H1 (cell line): Measurements from ENCODE around the gene EPG5. TPM values are rescaled to one million over a fixed set of nuclear protein-coding genes. Genes with fewer than 3 reads are reported as not detected.

ENCODE experiments used
- CTCF ChIA-PET: fragments of 300-600 bp; sonication (Branson Sonifier 250); formaldehyde crosslinking; loops from one replicate; lab custom pipeline; 2021; ENCODE audit not compliant: partially characterized antibody; lab: Charles Lee
- POLR2A ChIA-PET: fragments of 300-600 bp; sonication (Branson Sonifier 250); formaldehyde crosslinking; loops from one replicate; lab custom pipeline; 2021; ENCODE audit warnings: inconsistent platforms; ENCODE audit not compliant: partially characterized antibody; lab: Charles Lee
- DNase-seq, 2 experiments: peaks; one replicate each; pipeline versions ENCODE4 v3.0.0 to v3.0.0-alpha.2; 2010 to 2022; ENCODE audit warnings: low spot score in 2 of 2, low read depth in 1 of 2, mixed read lengths in 1 of 2
- FAIRE-seq: peaks from 2 replicates; lab custom pipeline; 2011; peaks lifted over from hg19 to GRCh38; lab: Jason Lieb, UNC
- H2AFZ ChIP-seq: 2 replicates; pipeline ENCODE4 v1.8.1; 2012; ENCODE audit warnings: low read length, inconsistent platforms
- H2AK5ac ChIP-seq: 2 replicates; pipeline ENCODE4 v1.6.1; 2013; ENCODE audit warnings: low read depth, low read length
- H2BK120ac ChIP-seq: replicated peaks from 2 replicates; pipeline ENCODE3; 2013; ENCODE audit warnings: low read depth, low read length, inconsistent platforms
- H2BK12ac ChIP-seq: 2 replicates; pipeline ENCODE4 v1.6.1; 2013; ENCODE audit warnings: low read depth, low read length
- H2BK15ac ChIP-seq: 2 replicates; pipeline ENCODE4 v1.6.1; 2013; ENCODE audit warnings: low read length
- H2BK20ac ChIP-seq: 2 replicates; pipeline ENCODE4 v1.6.1; 2013; ENCODE audit warnings: low read length
- H2BK5ac ChIP-seq: 2 replicates; pipeline ENCODE4 v1.6.1; 2013; ENCODE audit warnings: low read depth, low read length
- H3K14ac ChIP-seq: 2 replicates; pipeline ENCODE4 v1.6.1; 2013; ENCODE audit warnings: inconsistent platforms; ENCODE audit not compliant: insufficient read length
- H3K18ac ChIP-seq: 2 replicates; pipeline ENCODE4 v1.6.1; 2013; ENCODE audit warnings: low read length; ENCODE audit errors: extremely low read depth
- H3K23ac ChIP-seq: 2 replicates; pipeline ENCODE4 v1.6.1; 2013; ENCODE audit warnings: inconsistent platforms; ENCODE audit not compliant: insufficient read length
- H3K23me2 ChIP-seq: 2 replicates; pipeline ENCODE4 v1.6.1; 2013; ENCODE audit warnings: low read depth, low read length
- H3K27ac ChIP-seq: 2 replicates; pipeline ENCODE4 v1.6.1; 2011; ENCODE audit warnings: low read depth, low read length, inconsistent platforms
- H3K27me3 ChIP-seq, 4 experiments: replicated peaks in 1 of 4; 1 replicate in 1 of 4; 2 replicates in 3 of 4; pipeline versions ENCODE4 v1.6.1 to v1.8.1; 2011 to 2013; ENCODE audit warnings: low read length in 3 of 4, mild to moderate bottlenecking in 3 of 4, inconsistent platforms in 2 of 4, mixed read lengths in 2 of 4, moderate library complexity in 1 of 4; ENCODE audit not compliant: control insufficient read depth in 3 of 4, insufficient read depth in 3 of 4; ENCODE audit errors: extremely low read depth in 1 of 4
- H3K36me3 ChIP-seq, 4 experiments: 2 replicates each; pipeline versions ENCODE4 v1.6.1 to v1.8.1; 2011 to 2013; ENCODE audit warnings: mild to moderate bottlenecking in 4 of 4, low read length in 3 of 4, moderate library complexity in 2 of 4, control low read depth in 1 of 4, inconsistent platforms in 1 of 4; ENCODE audit not compliant: insufficient read depth in 4 of 4, control insufficient read depth in 2 of 4
- H3K4ac ChIP-seq: replicated peaks from 2 replicates; pipeline ENCODE3; 2013; ENCODE audit warnings: low read length, low read depth, mixed read lengths, inconsistent platforms; ENCODE audit not compliant: insufficient read length
- H3K4me1 ChIP-seq, 4 experiments: replicated peaks in 1 of 4; 1 replicate in 1 of 4; 2 replicates in 3 of 4; pipeline versions ENCODE4 v1.6.1 to v1.8.1; 2011 to 2013; ENCODE audit warnings: low read length in 3 of 4, inconsistent platforms in 2 of 4, mixed read lengths in 1 of 4; ENCODE audit not compliant: insufficient read depth in 4 of 4, control insufficient read depth in 3 of 4
- H3K4me2 ChIP-seq, 2 experiments: 2 replicates each; pipeline versions ENCODE4 v1.6.1 to v1.8.1; 2011 to 2013; ENCODE audit warnings: low read depth in 2 of 2, low read length in 2 of 2, control low read depth in 1 of 2, inconsistent platforms in 1 of 2, mild to moderate bottlenecking in 1 of 2; ENCODE audit not compliant: insufficient read depth in 1 of 2
- H3K4me3 ChIP-seq, 4 experiments: fragments of 200-600, 300-600 bp in 1 of 4; sonication (generic), shearing (Covaris generic), sonication (Bioruptor Twin) in 1 of 4; 2 replicates each; pipeline versions ENCODE4 v1.5.1 to v1.8.1; 2011 to 2016; ENCODE audit warnings: low read length in 4 of 4, low read depth in 3 of 4, control low read depth in 2 of 4, inconsistent platforms in 2 of 4, mild to moderate bottlenecking in 2 of 4, mixed read lengths in 1 of 4, moderate library complexity in 1 of 4; ENCODE audit not compliant: insufficient read depth in 2 of 4; ENCODE audit errors: extremely low read depth in 1 of 4
- H3K56ac ChIP-seq: replicated peaks from 2 replicates; pipeline ENCODE3; 2013; ENCODE audit warnings: low read depth, mild to moderate bottlenecking, mixed read lengths, low read length, inconsistent platforms; ENCODE audit not compliant: insufficient read length
- H3K79me1 ChIP-seq: 2 replicates; pipeline ENCODE4 v1.6.1; 2013; ENCODE audit warnings: low read depth, low read length, control low read depth
- H3K79me2 ChIP-seq, 2 experiments: 2 replicates each; pipeline versions ENCODE4 v1.6.1 to v1.8.1; 2012 to 2013; ENCODE audit warnings: low read length in 2 of 2, mild to moderate bottlenecking in 2 of 2, inconsistent platforms in 1 of 2; ENCODE audit not compliant: insufficient read depth in 2 of 2, control insufficient read depth in 1 of 2
- H3K9ac ChIP-seq, 4 experiments: replicated peaks in 1 of 4; 1 replicate in 1 of 4; 2 replicates in 3 of 4; pipeline versions ENCODE4 v1.6.1 to v1.8.1; 2011 to 2013; ENCODE audit warnings: low read depth in 3 of 4, low read length in 3 of 4, control low read depth in 2 of 4, mild to moderate bottlenecking in 2 of 4, moderate library complexity in 2 of 4, inconsistent platforms in 1 of 4; ENCODE audit errors: extremely low read depth in 1 of 4
- H3K9me3 ChIP-seq, 2 experiments: 2 replicates each; pipeline versions ENCODE4 v1.6.1 to v1.8.1; 2012 to 2013; ENCODE audit warnings: mild to moderate bottlenecking in 2 of 2, moderate library complexity in 2 of 2, control low read depth in 1 of 2, inconsistent platforms in 1 of 2, low read depth in 1 of 2, low read length in 1 of 2, mixed read lengths in 1 of 2; ENCODE audit not compliant: insufficient read depth in 2 of 2
- H4K20me1 ChIP-seq, 2 experiments: replicated peaks in 1 of 2; 2 replicates each; pipeline versions ENCODE3 to v1.8.1; 2011 to 2013; ENCODE audit warnings: inconsistent platforms in 2 of 2, low read length in 2 of 2, mild to moderate bottlenecking in 1 of 2; ENCODE audit not compliant: insufficient read depth in 2 of 2, control insufficient read depth in 1 of 2
- H4K5ac ChIP-seq: 2 replicates; pipeline ENCODE4 v1.6.1; 2013; ENCODE audit warnings: low read length, low read depth, mixed read lengths, inconsistent platforms; ENCODE audit not compliant: insufficient read length
- H4K8ac ChIP-seq: 2 replicates; pipeline ENCODE4 v1.8.0; 2013; ENCODE audit warnings: mild to moderate bottlenecking, moderate library complexity, low read length, inconsistent platforms; ENCODE audit not compliant: insufficient read depth; ENCODE audit errors: extremely low read depth
- H4K91ac ChIP-seq: replicated peaks from 2 replicates; pipeline ENCODE3; 2013; ENCODE audit warnings: low read length, mixed read lengths, inconsistent platforms; ENCODE audit not compliant: insufficient read length
- CHD2 ChIP-seq: IDR thresholded peaks from 2 replicates; pipeline ENCODE4 v1.6.1; 2012; ENCODE audit warnings: low read length, improper control_type of control experiment
- CTCF ChIP-seq, 3 experiments: IDR thresholded peaks; 1 replicate in 2 of 3; 2 replicates in 1 of 3; pipeline versions ENCODE4 v1.5.1 to v1.6.1; 2011; ENCODE audit warnings: low read length in 3 of 3, mild to moderate bottlenecking in 3 of 3, inconsistent platforms in 2 of 3, low read depth in 1 of 3, moderate library complexity in 1 of 3; ENCODE audit not compliant: insufficient read depth in 1 of 3; ENCODE audit errors: control extremely low read depth in 1 of 3
- NANOG ChIP-seq: IDR thresholded peaks from 2 replicates; pipeline ENCODE4 v1.6.1; 2011; ENCODE audit warnings: low read length, low read depth, mild to moderate bottlenecking, inconsistent platforms; ENCODE audit not compliant: insufficient read depth, poor library complexity, severe bottlenecking
- SP2 ChIP-seq: IDR thresholded peaks from 2 replicates; pipeline ENCODE4 v1.6.1; 2012; ENCODE audit warnings: mild to moderate bottlenecking, low read length, inconsistent platforms
- TEAD4 ChIP-seq: IDR thresholded peaks from 2 replicates; pipeline ENCODE4 v1.6.1; 2012; ENCODE audit warnings: low read depth, low read length, inconsistent platforms, mixed read lengths
- WGBS, 2 experiments: shearing (Covaris generic) in 1 of 2; methylation state at CpG; one replicate each; pipeline versions ENCODE4 v1.1.6 to v1.1.7; 2013 to 2015; ENCODE audit warnings: low lambda C conversion rate in 2 of 2, mixed read lengths in 2 of 2, inconsistent platforms in 1 of 2, low coverage in 1 of 2, missing lambda C conversion rate in 1 of 2; ENCODE audit not compliant: insufficient replicate concordance in 2 of 2, insufficient coverage in 1 of 2, insufficient read length in 1 of 2; ENCODE audit errors: extremely low coverage in 1 of 2, missing lambda C conversion rate in 1 of 2; 5-methylcytosine and 5-hydroxymethylcytosine counted together
- polyA plus RNA-seq, 7 experiments: library from polyadenylated mRNA; depleted of rRNA in 3 of 7; stranded (reverse) in 5 of 7; unstranded in 2 of 7; fragments of >200 nt in 5 of 7; fragments of 200-250 nt in 2 of 7; gene quantifications; 1 replicate in 5 of 7; 2 replicates in 1 of 7; 4 replicates in 1 of 7; pipeline versions ENCODE4 v1.2.1 to v1.2.3, GENCODE V29; 2011 to 2013; ENCODE audit warnings: missing spikeins in 2 of 7, mixed read lengths in 2 of 7
- total RNA-seq: library from RNA; stranded (reverse); fragmentation: NEBNext Ultra II Directional; extraction: Animal tissue kit (Norgen Biotek cat#: 25700); gene quantifications from 2 replicates; pipeline ENCODE4 v1.2.1, GENCODE V29; 2021

The EPG5 gene
- total and polyA plus RNA-seq, 2 of the 8 experiments (the other 6 are each of a cell fraction or from before 2014, with no cell fraction given): 14.1 to 18.3 TPM

GRCh38 chr18:45916302-45916701 lies 50.8 kb downstream of the EPG5 start:
- Histone ChIP-seq H3K4me1 (no peaks in the 10 kb centered on the region), H3K18ac (no peak overlapping the region), H3K56ac (no peak overlapping the region), H2BK15ac (no peak overlapping the region), H4K91ac (no peak overlapping the region), H2BK20ac (no peak overlapping the region), H3K9me3 (no peaks in the 10 kb centered on the region), H3K27me3 (no peaks in the 10 kb centered on the region), H3K36me3 (peaks cover 2 to 34% (median 16%) of the 10 kb centered on the region in 4 experiments), H3K27ac (no peak overlapping the region), H2AK5ac (no peak overlapping the region), H3K4me3 (no peak overlapping the region), H3K23ac (no peak overlapping the region), H2AFZ (no peak overlapping the region), H3K9ac (no peak overlapping the region), H4K8ac (no peak overlapping the region)
- DNase-seq (no peak), FAIRE-seq (no peak)
- TF ChIP-seq NANOG (no peak), TEAD4 (no peak), CHD2 (no peak), SP2 (no peak), CTCF (IDR thresholded peaks at IDR 0.05; ENCODE audit: control extremely low read depth in 1 of 3, insufficient read depth in 1 of 3, low read depth in 1 of 3, low read length in 3 of 3) (peak in 1 of 3 experiments; percentile 17; a peak in 1 of 4 replicates)
- TF ChIP-seq, all 59 proteins: peak for 1
- CTCF ChIA-PET: interaction anchor here (0.9 to 2.4 kb wide), 4 partner anchors 8 to 23 kb away, joined by 3 to 8 read pairs (median 4); no protein-coding TSS in a partner anchor
- H3K79me1 ChIP-seq: no peaks in the 10 kb centered on the region
- H4K5ac ChIP-seq: no peak overlapping the region
- H3K4me2 ChIP-seq: no peak overlapping the region
- no peak overlapping the region for H3K4ac ChIP-seq
- 91% methylated on average over 8 of the region's 8 CpGs; no CpG with 5 or more reads in 1 of the 2 experiments for WGBS, 2 experiments
- H2BK120ac ChIP-seq: no peak overlapping the region
- POLR2A ChIA-PET: no interaction called here
- no peaks in the 10 kb centered on the region for H4K20me1 ChIP-seq
- H2BK12ac ChIP-seq: no peak overlapping the region
- H3K79me2 ChIP-seq: no peaks in the 10 kb centered on the region
- no peaks in the 10 kb centered on the region for H3K23me2 ChIP-seq
- H2BK5ac ChIP-seq: no peak overlapping the region
- H3K14ac ChIP-seq: no peak overlapping the region
